Cardiac fibroblast (primary cell): ENCODE results near the gene TENT5C.

Experiments
- DNase-seq, 2 donors: peaks; one replicate each; pipeline versions ENCODE4 v3.0.0 to v3.0.0-alpha.2; 2010; ENCODE audit warnings: low read depth in 2 of 2
- H3K4me3 ChIP-seq, 2 donors: replicated peaks in 1 of 2; 1 replicate in 1 of 2; 2 replicates in 1 of 2; pipeline ENCODE4 v1.5.1; 2011; ENCODE audit warnings: low read depth in 2 of 2, low read length in 2 of 2, mild to moderate bottlenecking in 2 of 2, moderate library complexity in 1 of 2
- TF ChIP-seq, protein P1 (sequence below): IDR thresholded peaks from one replicate; pipeline ENCODE4 v1.5.1; 2011; ENCODE audit warnings: low read depth, mild to moderate bottlenecking, low read length, inconsistent platforms

TENT5C gene

DNA sequence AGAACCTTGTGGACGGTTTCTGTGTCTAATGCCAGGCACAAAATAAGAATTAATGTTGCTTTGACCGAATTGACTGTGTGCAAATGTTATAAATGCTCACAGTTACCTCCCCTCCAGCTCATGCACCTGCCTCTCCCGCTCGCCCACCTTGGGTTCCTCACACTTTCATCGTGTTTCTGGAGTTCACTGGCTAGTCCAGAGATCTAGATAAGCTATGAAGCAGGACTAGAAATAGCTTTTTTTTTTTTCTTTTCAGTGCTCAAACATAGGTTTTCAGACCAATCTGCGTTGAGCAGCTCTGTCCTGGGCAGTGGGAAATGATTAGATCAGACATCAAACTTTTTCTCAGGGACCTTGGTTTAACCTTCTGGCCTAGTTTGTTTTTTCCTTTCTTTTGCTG is 11.1 kb downstream of the TENT5C start:
- DNase-seq = no peak
- no peak overlapping the region for H3K4me3 ChIP-seq
- TF ChIP-seq, protein P1, sequence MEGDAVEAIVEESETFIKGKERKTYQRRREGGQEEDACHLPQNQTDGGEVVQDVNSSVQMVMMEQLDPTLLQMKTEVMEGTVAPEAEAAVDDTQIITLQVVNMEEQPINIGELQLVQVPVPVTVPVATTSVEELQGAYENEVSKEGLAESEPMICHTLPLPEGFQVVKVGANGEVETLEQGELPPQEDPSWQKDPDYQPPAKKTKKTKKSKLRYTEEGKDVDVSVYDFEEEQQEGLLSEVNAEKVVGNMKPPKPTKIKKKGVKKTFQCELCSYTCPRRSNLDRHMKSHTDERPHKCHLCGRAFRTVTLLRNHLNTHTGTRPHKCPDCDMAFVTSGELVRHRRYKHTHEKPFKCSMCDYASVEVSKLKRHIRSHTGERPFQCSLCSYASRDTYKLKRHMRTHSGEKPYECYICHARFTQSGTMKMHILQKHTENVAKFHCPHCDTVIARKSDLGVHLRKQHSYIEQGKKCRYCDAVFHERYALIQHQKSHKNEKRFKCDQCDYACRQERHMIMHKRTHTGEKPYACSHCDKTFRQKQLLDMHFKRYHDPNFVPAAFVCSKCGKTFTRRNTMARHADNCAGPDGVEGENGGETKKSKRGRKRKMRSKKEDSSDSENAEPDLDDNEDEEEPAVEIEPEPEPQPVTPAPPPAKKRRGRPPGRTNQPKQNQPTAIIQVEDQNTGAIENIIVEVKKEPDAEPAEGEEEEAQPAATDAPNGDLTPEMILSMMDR = no peak

DNA sequence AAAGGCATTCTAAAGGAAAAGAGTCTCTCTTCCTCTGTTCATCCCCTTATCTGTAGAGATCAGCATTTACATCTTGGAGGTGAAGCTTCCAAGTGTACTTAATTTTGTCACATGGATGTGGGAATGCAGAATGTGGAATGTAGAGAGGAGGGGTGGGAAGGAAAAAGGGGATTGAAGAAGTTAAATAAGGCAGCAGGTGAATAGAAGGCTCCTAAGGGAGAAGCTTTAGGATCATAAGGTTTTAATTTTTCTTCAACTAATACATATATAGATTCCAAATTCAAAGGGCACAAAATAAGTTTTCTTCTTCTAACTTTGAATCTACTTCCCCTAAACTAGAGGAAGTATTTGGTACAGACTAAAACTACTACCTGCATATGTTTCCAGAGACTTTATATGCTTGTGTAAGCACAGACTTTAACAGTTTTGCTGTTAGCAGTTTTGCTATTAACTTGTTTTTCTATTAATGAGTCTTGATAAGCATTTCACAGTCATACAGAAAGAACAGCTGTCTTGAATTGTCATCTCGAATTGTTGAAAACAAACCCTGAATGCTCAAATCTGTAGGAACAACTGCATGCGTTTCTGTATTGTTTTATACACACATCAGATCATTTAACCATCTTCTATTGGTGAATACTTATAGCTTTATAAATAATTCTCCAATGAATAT is 12.7 kb downstream of the TENT5C start:
- TF ChIP-seq, protein P1 = no peak
- DNase-seq = no peak
- H3K4me3 ChIP-seq = no peak overlapping the region

DNA sequence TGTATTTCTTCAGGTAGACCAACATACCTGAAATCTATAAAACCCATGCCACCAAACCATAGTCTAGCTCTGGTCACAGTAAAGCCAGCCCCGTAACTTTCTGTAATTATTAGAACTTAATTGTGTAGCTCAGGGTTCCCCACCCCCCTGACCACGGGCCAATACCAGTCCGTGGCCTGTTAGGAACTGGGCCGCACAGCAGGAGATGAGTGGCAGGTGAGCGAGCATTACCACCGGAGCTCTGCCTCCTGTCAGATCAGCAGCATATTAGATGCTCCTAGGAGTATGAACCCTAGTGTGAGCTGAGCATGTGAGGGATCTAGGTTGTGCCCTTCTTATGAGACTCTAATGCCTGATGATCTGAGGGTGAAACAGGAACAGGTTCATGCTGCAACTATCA is 14.6 kb downstream of the TENT5C start:
- no peak overlapping the region for H3K4me3 ChIP-seq
- no peak for DNase-seq
- TF ChIP-seq, protein P1 = no peak

DNA sequence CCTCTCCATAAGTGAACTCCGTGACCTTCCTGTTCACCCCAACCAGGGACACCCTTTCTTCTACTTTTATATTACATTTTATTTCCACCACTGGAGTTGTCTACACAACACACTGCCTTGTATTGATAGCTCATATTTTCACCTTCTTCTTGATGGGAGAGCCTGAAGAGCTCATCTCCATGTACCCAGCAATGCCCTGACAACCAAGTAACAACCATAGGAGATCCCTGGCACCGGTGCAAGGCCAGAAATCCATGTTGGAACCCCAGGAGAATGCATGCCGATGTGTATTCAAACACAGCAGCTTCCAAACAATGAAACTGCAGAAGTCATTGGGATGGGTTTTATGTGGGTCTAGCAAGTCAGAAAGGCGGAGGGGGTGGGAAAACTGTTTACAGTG is 15.5 kb downstream of the TENT5C start:
- TF ChIP-seq, protein P1 = no peak
- DNase-seq = no peak
- no peak overlapping the region for H3K4me3 ChIP-seq

DNA sequence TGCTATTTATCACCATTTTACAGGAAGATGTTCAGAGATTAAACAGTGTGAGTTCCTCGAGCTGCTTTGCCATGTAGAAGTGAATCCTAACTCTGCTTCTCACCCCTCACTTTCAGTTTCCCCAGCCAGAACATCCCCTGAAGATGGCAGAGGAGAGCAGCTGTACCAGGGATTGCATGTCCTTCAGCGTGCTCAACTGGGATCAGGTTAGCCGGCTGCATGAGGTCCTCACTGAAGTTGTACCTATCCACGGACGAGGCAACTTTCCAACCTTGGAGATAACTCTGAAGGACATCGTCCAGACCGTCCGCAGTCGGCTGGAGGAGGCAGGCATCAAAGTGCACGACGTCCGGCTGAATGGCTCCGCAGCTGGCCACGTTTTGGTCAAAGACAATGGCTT is 16.9 kb downstream of the TENT5C start:
- no peak overlapping the region for H3K4me3 ChIP-seq
- no peak for DNase-seq
- TF ChIP-seq, protein P1 = no peak

DNA sequence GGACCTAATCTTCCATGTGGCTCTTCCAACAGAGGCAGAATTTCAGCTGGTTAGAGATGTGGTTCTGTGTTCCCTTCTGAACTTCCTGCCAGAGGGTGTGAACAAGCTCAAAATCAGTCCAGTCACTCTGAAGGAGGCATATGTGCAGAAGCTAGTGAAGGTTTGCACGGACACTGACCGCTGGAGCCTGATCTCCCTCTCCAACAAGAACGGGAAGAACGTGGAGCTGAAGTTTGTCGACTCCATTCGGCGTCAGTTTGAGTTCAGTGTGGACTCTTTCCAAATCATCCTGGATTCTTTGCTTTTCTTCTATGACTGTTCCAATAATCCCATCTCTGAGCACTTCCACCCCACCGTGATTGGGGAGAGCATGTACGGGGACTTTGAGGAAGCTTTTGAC is 17.3 kb downstream of the TENT5C start:
- H3K4me3 ChIP-seq = no peak overlapping the region
- DNase-seq = no peak
- TF ChIP-seq, protein P1 = no peak

DNA sequence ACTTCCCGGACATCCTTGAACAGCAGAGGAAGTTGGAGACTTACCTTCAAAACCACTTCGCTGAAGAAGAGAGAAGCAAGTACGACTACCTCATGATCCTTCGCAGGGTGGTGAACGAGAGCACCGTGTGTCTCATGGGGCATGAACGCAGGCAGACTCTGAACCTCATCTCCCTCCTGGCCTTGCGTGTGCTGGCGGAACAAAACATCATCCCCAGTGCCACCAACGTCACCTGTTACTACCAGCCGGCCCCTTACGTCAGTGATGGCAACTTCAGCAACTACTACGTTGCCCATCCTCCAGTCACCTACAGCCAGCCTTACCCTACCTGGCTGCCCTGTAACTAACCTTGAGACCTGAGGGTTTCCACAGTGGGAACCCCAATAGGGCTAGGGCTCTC is 17.9 kb downstream of the TENT5C start:
- TF ChIP-seq, protein P1 = no peak
- H3K4me3 ChIP-seq = no peak overlapping the region
- DNase-seq = no peak
